GM19395 (cell line): ENCODE measurements around the gene SLC5A11.
"Not testable (repeated sequence)": the region's sequence is repeated elsewhere in the genome, so short reads cannot be mapped to it uniquely, and the experiment has no call there.

Source experiments
- ATAC-seq: cut with Tn5 transposase; IDR thresholded peaks from one replicate; pipeline ENCODE4 v1.9.1; 2021; ENCODE audit warnings: mild to moderate bottlenecking, moderate library complexity; ENCODE audit not compliant: unreplicated experiment

Gene SLC5A11, protein sequence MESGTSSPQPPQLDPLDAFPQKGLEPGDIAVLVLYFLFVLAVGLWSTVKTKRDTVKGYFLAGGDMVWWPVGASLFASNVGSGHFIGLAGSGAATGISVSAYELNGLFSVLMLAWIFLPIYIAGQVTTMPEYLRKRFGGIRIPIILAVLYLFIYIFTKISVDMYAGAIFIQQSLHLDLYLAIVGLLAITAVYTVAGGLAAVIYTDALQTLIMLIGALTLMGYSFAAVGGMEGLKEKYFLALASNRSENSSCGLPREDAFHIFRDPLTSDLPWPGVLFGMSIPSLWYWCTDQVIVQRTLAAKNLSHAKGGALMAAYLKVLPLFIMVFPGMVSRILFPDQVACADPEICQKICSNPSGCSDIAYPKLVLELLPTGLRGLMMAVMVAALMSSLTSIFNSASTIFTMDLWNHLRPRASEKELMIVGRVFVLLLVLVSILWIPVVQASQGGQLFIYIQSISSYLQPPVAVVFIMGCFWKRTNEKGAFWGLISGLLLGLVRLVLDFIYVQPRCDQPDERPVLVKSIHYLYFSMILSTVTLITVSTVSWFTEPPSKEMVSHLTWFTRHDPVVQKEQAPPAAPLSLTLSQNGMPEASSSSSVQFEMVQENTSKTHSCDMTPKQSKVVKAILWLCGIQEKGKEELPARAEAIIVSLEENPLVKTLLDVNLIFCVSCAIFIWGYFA

GRCh38 chr16:24845726-24846547, at the start of gene SLC5A11:
SLC5A11 (plus strand) TSS chr16:24845963; CDS start chr16:24858644, 12,681 bp downstream.
- no peak for ATAC-seq

GRCh38 chr16:24800586-24800985, 45.2 kb upstream of the SLC5A11 start:
- ATAC-seq = no peak

- no peak for ATAC-seq
These were observed 43.9 kb upstream of the SLC5A11 start for GRCh38 chr16:24801761-24802302.

DNA sequence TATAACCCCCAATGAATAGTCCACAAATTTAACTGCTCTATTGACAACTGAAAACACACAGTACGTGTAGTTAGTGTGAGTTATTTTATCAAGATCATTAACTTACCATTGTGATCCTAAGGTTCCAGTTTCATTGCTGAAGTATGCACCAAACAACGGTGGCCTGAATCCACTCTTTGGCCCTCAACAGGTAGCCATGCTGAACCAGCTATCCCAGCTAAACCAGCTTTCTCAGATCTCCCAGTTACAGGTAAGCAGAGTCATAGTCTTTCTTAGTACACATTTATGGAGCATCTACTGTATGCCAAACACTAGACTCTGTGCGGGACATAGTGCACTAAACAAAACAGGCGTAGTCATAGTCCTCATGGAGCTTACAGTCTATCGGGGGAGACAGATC, 40.3 kb upstream of the SLC5A11 start:
- no peak for ATAC-seq

- no peak for ATAC-seq
These were observed 38.5 kb upstream of the SLC5A11 start for GRCh38 chr16:24807301-24807700.

- ATAC-seq = no peak
These were observed 34.6 kb upstream of the SLC5A11 start for GRCh38 chr16:24810951-24811843.

DNA sequence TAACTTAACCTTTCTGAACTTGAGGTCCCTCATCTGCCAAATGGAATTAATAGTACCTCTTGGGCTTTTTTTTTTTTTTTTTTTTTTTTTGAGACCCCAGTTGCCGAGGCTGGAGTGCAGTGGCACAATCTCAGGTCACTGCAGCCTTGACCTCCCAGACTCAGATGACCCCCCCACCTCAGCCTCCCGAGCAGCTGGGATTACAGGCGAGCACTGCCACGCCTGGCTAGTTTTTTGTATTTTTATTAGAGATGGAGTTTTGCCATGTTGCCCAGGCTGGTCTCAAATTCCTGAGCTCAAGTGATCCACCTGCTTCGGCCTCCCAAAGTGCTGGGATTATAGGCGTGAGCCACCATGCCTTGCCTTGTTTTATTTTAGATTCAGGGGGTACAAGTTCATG, 33.0 kb upstream of the SLC5A11 start:
- not testable (repeated sequence) for ATAC-seq

GRCh38 chr16:24815021-24815420, 30.7 kb upstream of the SLC5A11 start:
- ATAC-seq = no peak

DNA sequence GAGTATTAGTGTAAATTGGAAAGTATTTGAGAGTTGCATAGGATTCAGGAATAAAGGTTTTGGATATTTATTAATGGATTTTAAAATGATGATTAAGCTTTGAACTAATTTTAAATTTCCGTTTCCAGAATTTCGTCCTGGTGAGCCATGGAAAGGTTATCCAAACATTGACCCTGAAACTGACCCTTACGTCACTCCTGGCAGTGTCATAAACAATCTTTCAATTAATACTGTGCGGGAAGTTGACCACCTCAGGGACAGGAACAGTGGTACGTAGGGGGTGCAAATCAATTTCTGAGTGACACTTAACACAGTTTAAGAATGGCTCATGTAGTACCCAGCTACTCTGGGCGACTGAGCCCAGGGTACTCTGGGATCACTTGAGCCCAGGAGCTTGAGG, 29.1 kb upstream of the SLC5A11 start:
- no peak for ATAC-seq

DNA sequence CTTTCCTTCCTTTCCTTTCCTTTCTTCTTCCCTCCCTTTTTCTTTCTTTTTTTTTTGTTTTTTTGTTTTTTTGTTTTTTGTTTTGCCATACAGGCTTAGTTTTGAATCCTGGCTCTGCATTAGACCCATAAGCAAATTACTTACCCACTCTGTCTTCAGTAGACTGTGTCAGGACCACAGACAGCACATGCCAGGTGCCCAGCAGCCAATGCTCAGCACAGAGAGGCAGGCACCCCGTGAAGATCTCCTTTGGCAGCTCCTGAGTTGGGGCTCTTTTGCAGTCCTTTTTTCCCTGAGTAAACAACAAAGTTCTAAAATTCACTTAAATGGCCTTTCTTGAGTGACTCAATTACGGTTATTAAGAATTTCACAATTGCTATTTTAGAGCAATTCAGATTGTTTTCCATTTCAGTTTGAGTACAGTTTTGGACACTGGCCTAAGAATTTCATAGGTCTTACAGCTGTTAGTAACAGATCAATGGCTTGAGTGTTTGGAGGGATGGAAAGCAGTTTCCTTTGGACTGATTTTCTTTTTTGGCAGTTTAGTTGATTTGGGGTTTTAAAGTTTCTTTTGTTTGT, 26.2 kb upstream of the SLC5A11 start:
- ATAC-seq = no peak

GRCh38 chr16:24820522-24820921, 25.2 kb upstream of the SLC5A11 start:
- no peak for ATAC-seq

GRCh38 chr16:24821129-24821528, 24.6 kb upstream of the SLC5A11 start:
- no peak for ATAC-seq

DNA sequence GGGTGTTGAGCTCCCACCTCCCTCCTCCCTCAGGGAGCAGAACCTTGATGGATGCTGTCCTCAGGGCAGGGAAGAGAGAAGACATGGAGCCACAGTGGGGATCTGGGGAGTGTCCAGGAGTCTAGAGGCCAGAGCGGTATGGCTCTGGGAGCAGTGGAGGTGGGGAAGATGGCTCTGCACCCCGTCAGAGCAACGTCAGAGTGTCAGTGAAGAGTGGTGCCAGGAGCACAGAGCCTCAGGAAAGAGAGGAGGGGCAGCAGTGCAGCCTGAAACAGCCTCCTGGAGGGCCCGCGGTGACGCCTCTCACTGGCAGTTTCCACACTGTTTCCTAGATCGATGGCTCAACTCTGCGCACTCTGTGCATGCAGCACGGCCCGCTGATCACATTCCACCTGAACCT, 23.2 kb upstream of the SLC5A11 start:
- no peak for ATAC-seq

- no peak for ATAC-seq
These were observed 22.8 kb upstream of the SLC5A11 start for GRCh38 chr16:24822974-24823373.

DNA sequence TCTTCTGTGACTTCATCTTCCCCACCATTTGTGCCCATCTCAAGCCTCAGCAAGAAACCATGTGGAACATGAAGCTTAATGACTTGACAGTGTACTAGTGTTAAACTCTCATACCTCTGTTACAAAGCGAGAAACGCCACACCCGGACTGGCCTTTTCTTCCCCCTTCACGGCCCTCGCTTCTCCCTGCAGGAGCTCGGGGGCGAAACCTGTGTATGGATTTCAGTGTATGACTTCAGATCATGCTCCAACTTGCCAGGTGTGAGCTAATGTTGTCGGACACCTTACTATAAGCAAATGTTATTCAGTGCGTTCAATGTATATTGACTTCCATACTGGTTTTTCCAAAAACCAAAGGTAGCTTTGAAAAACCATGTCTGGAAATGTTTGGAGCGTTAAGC, 20.1 kb upstream of the SLC5A11 start:
- ATAC-seq = no peak

DNA sequence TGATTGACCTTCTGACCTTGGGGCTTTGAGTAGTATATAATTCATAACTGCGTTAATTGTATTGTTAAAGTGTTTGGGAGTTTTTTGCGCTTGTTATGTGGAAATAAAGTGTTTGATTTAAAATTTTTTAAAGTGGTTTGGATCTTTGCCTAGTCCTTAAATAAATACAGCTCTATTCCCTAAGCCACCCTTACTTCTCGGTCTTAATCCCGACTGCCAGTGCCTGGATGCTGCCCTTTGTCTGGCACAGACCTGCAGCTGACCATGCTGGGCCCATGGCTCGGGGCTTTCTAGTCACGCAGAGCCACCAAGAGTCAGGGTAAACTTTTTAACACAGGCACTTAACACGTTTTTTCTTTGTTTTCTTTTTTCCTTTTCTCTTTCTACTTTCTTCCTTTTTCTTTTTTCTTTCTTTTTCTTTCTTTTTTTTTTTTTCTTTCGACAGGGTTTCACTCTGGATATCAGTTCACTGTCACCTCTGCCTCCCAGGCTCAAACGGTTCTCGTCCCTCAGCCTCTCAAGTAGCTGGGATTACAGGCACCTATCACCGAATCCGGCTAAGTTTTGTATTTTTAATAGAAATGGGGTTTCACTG, 19.6 kb upstream of the SLC5A11 start:
- ATAC-seq = no peak

GRCh38 chr16:24826817-24827566, 18.8 kb upstream of the SLC5A11 start:
- ATAC-seq = no peak

DNA sequence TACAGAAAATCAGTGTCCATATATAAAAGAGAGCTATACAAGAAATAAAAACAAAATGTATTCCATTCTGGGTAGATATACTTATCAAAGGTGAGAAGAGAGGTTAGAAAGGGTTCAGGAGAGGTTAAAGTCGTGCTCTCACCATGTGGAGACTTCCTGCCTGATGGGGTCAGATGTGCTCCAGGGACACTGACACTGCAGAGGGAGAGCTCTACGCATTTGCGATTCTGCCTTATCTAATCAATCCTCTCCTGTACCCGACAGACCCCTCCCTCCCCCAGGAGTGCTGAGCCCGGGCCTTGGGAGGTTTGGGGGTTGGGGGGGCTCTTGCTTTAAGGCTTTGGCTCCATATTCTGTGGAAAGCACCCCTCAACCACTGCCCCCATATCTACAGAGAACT, 16.6 kb upstream of the SLC5A11 start:
- no peak for ATAC-seq

GRCh38 chr16:24833352-24833751, 12.4 kb upstream of the SLC5A11 start:
- no peak for ATAC-seq
